ENCODE measurements around the gene KRT84. TPM values are rescaled to one million over a fixed set of nuclear protein-coding genes. Genes with fewer than 3 reads are reported as not detected.
A peak's percentile ranks its signal among the peaks of the same experiment; 100 is the strongest.

Gene KRT84
- total RNA-seq, 1 experiment from 2014 or later, result not detected

GRCh38 chr12:52416795-52417194, 31.3 kb upstream of the KRT84 start:
- no TSS peak for BruUV-seq (replicated peaks)
- intact Hi-C loops (cut with micrococcal nuclease; ENCODE audit: unreplicated experiment), result no loop called here

GRCh38 chr12:52415870-52416750, 30.7 kb upstream of the KRT84 start:
- H2AFZ ChIP-seq, result no peak overlapping the region
- H3K27me3 ChIP-seq (ENCODE audit: insufficient read depth, low read depth), result no peaks in the 10 kb centered on the region
- peaks cover 5% of the 10 kb centered on the region for H3K4me1 ChIP-seq (replicated peaks; ENCODE audit: insufficient read depth)
- no peaks in the 10 kb centered on the region for H3K79me2 ChIP-seq (ENCODE audit: low read depth)
- DNase-seq, result peak in 1 of 2 experiments; percentile 73
- intact Hi-C loops (cut with micrococcal nuclease; ENCODE audit: unreplicated experiment), result no loop called here
- H3K4me3 ChIP-seq, result no peak overlapping the region
- no TSS peak for BruUV-seq (replicated peaks)
- no peaks in the 10 kb centered on the region for H3K9me3 ChIP-seq (ENCODE audit: insufficient read depth, low read depth)
- H3K36me3 ChIP-seq (ENCODE audit: low read depth), result no peaks in the 10 kb centered on the region
- no peaks in the 10 kb centered on the region for H4K20me1 ChIP-seq (ENCODE audit: insufficient read depth)
- TF ChIP-seq CTCF (conservative IDR thresholded peaks at IDR 0.05), result no peak
- no peak for TF ChIP-seq EZH2 (IDR thresholded peaks at IDR 0.05; ENCODE audit: low read depth)
- CTCF ChIA-PET, result interaction anchor here (1.5 kb wide), 1 partner anchor 20 kb away, joined by 3 read pairs; no protein-coding TSS in a partner anchor
- H3K27ac ChIP-seq, result no peak overlapping the region
- H3K9me2 ChIP-seq (ENCODE audit: insufficient read depth), result no peaks in the 10 kb centered on the region
- no peak overlapping the region for H3K4me2 ChIP-seq
- H3F3A ChIP-seq (ENCODE audit: insufficient read depth, low read depth), result peaks cover 4% of the 10 kb centered on the region; the same call in 1 of the 2 replicates
- POLR2A ChIA-PET (ENCODE audit: unreplicated experiment), result no interaction called here

More at GRCh38 chr12:52416795-52417194, 31.3 kb upstream of the KRT84 start:
- ChIA-PET POLR2A (ENCODE audit: unreplicated experiment) (interaction anchor here (0.7 kb wide), 1 partner anchor 80 kb away, joined by 3 read pairs; no protein-coding TSS in a partner anchor), CTCF (interaction anchor here (1.5 kb wide), 1 partner anchor 21 kb away, joined by 3 read pairs; no protein-coding TSS in a partner anchor)
- Histone ChIP-seq H4K20me1 (ENCODE audit: insufficient read depth) (no peaks in the 10 kb centered on the region), H3K36me3 (ENCODE audit: low read depth) (no peaks in the 10 kb centered on the region), H2AFZ (no peak overlapping the region), H3K27me3 (ENCODE audit: insufficient read depth, low read depth) (no peaks in the 10 kb centered on the region), H3K4me1 (replicated peaks; ENCODE audit: insufficient read depth) (peaks cover 5% of the 10 kb centered on the region), H3K27ac (no peak overlapping the region), H3F3A (ENCODE audit: insufficient read depth, low read depth) (peaks cover 4% of the 10 kb centered on the region; the same call in 1 of the 2 replicates), H3K9me2 (ENCODE audit: insufficient read depth) (no peaks in the 10 kb centered on the region), H3K4me3 (no peak overlapping the region), H3K79me2 (ENCODE audit: low read depth) (no peaks in the 10 kb centered on the region), H3K4me2 (no peak overlapping the region), H3K9me3 (ENCODE audit: insufficient read depth, low read depth) (no peaks in the 10 kb centered on the region)
- no peak for DNase-seq
- TF ChIP-seq EZH2 (IDR thresholded peaks at IDR 0.05; ENCODE audit: low read depth) (no peak), CTCF (conservative IDR thresholded peaks at IDR 0.05) (no peak)

- Histone ChIP-seq H2AFZ (no peak overlapping the region), H3K4me1 (replicated peaks; ENCODE audit: insufficient read depth) (peaks cover 5% of the 10 kb centered on the region), H3K27ac (no peak overlapping the region), H3K27me3 (ENCODE audit: insufficient read depth, low read depth) (no peaks in the 10 kb centered on the region), H4K20me1 (ENCODE audit: insufficient read depth) (no peaks in the 10 kb centered on the region), H3K9me3 (ENCODE audit: insufficient read depth, low read depth) (no peaks in the 10 kb centered on the region), H3F3A (ENCODE audit: insufficient read depth, low read depth) (peaks cover 4% of the 10 kb centered on the region; the same call in 1 of the 2 replicates), H3K4me2 (no peak overlapping the region), H3K36me3 (ENCODE audit: low read depth) (no peaks in the 10 kb centered on the region), H3K79me2 (ENCODE audit: low read depth) (no peaks in the 10 kb centered on the region), H3K9me2 (ENCODE audit: insufficient read depth) (no peaks in the 10 kb centered on the region), H3K4me3 (no peak overlapping the region)
- TF ChIP-seq CTCF (conservative IDR thresholded peaks at IDR 0.05) (no peak), EZH2 (IDR thresholded peaks at IDR 0.05; ENCODE audit: low read depth) (no peak)
- intact Hi-C loops (cut with micrococcal nuclease; ENCODE audit: unreplicated experiment), result no loop called here
- DNase-seq, result no peak
- BruUV-seq (replicated peaks), result no TSS peak
- ChIA-PET CTCF (no interaction called here), POLR2A (ENCODE audit: unreplicated experiment) (no interaction called here)
These were observed 29.5 kb upstream of the KRT84 start for GRCh38 chr12:52414936-52415335.
